GM18505 (cell line): Measurements from ENCODE around the gene CREB3L4.

Experiments used
- ATAC-seq: cut with Tn5 transposase; IDR thresholded peaks from one replicate; pipeline ENCODE4 v1.9.1; 2021; ENCODE audit not compliant: unreplicated experiment
- POLR2A ChIP-seq: IDR thresholded peaks from 4 replicates; pipeline ENCODE4 v1.6.1; 2011; ENCODE audit warnings: borderline replicate concordance; ENCODE audit not compliant: insufficient read depth, insufficient read length; ENCODE audit errors: extremely low read depth

CREB3L4 gene

GRCh38 chr1:153967107-153967999 lies at the start of gene CREB3L4:
TSS of gene CREB3L4 (plus strand) at chr1:153967902. CDS start at chr1:153968526, 624 bp downstream.
- ATAC-seq = peak; percentile 59
- peak; percentile 84 for TF ChIP-seq POLR2A

GRCh38 chr1:153919876-153920852 lies 47.5 kb upstream of the CREB3L4 start:
- no peak for ATAC-seq
- TF ChIP-seq POLR2A = no peak

- ATAC-seq = no peak
- no peak for TF ChIP-seq POLR2A
Observed at GRCh38 chr1:153921080-153921802, 46.5 kb upstream of the CREB3L4 start.

GRCh38 chr1:153921803-153922075 lies 46.0 kb upstream of the CREB3L4 start:
- no peak for ATAC-seq
- TF ChIP-seq POLR2A = no peak

- TF ChIP-seq POLR2A = peak; percentile 55
- ATAC-seq = peak; percentile 31
Observed at GRCh38 chr1:153922076-153922971, 45.4 kb upstream of the CREB3L4 start.

GRCh38 chr1:153922972-153923925 lies 44.5 kb upstream of the CREB3L4 start, which contains the start of gene GATAD2B:
TSS of gene GATAD2B (minus strand) at chr1:153922972. CDS start at chr1:153828347, 94,625 bp downstream.
- ATAC-seq = peak; percentile 85
- TF ChIP-seq POLR2A = peak; percentile 82

- no peak for ATAC-seq
- no peak for TF ChIP-seq POLR2A
Observed at GRCh38 chr1:153926405-153926804, 41.3 kb upstream of the CREB3L4 start.

- ATAC-seq = no peak
- TF ChIP-seq POLR2A = no peak
Observed at GRCh38 chr1:153928245-153928644, 39.5 kb upstream of the CREB3L4 start.

GRCh38 chr1:153928791-153929341 lies 38.8 kb upstream of the CREB3L4 start:
- TF ChIP-seq POLR2A = no peak
- ATAC-seq = no peak

- ATAC-seq = no peak
Observed at GRCh38 chr1:153929426-153929825, 38.3 kb upstream of the CREB3L4 start.

More at GRCh38 chr1:153929426-153929825, 38.3 kb upstream of the CREB3L4 start:
- TF ChIP-seq POLR2A = no peak
